Measurements from ENCODE around the gene SP2. TPM values are rescaled to one million over a fixed set of nuclear protein-coding genes. Genes with fewer than 3 reads are reported as not detected.

SP2 gene
- total and polyA plus RNA-seq, 2 donors from 2014 or later: 9.0 to 23.6 TPM

- intact Hi-C loops (cut with DNase I): no loop called here
Measured at GRCh38 chr17:47897561-47897960, 1.5 kb downstream of the SP2 start.

GRCh38 chr17:47898241-47898640 lies 2.2 kb downstream of the SP2 start:
- intact Hi-C loops (cut with DNase I): no loop called here

More at GRCh38 chr17:47897561-47897960, 1.5 kb downstream of the SP2 start:
- Histone ChIP-seq H3K36me3 (ENCODE audit: control insufficient read depth in 2 of 3, insufficient read depth in 3 of 3, low read length in 3 of 3) (peaks cover 0 to 4% (median 0%) of the 10 kb centered on the region in 3 donors), H3K9ac (ENCODE audit: low read length in 3 of 3) (peak overlapping the region in 1 of 3 donors; percentile 100), H3K27me3 (ENCODE audit: control insufficient read depth, insufficient read depth, low read length) (no peaks in the 10 kb centered on the region), H3K4me3 (ENCODE audit: low read length in 3 of 3) (peak overlapping the region; percentile 79 to 96 (median 87)), H3K27ac (ENCODE audit: low read depth in 2 of 2, low read length in 2 of 2) (no peak overlapping the region), H3K9me3 (ENCODE audit: control insufficient read depth in 2 of 3, insufficient read depth in 1 of 3, low read length in 3 of 3) (no peaks in the 10 kb centered on the region), H3K4me1 (ENCODE audit: control insufficient read depth in 2 of 3, insufficient read depth in 2 of 3, low read depth in 1 of 3, low read length in 3 of 3) (peaks cover 2 to 17% (median 14%) of the 10 kb centered on the region in 3 donors)
- FAIRE-seq (no peak), DNase-seq (no peak)
- TF ChIP-seq CTCF (IDR thresholded peaks at IDR 0.05; ENCODE audit: borderline replicate concordance, extremely low read depth, insufficient read depth): no peak

GRCh38 chr17:47899643-47900042 lies 3.6 kb downstream of the SP2 start:
- Histone ChIP-seq H3K27ac (ENCODE audit: low read depth in 2 of 2, low read length in 2 of 2) (no peak overlapping the region), H3K4me1 (ENCODE audit: control insufficient read depth in 2 of 3, insufficient read depth in 2 of 3, low read depth in 1 of 3, low read length in 3 of 3) (peaks cover 2 to 12% (median 11%) of the 10 kb centered on the region in 3 donors), H3K36me3 (ENCODE audit: control insufficient read depth in 2 of 3, insufficient read depth in 3 of 3, low read length in 3 of 3) (peaks cover 0 to 4% (median 0%) of the 10 kb centered on the region in 3 donors), H3K4me3 (ENCODE audit: low read length in 3 of 3) (no peak overlapping the region), H3K9ac (ENCODE audit: low read length in 3 of 3) (no peak overlapping the region), H3K9me3 (ENCODE audit: control insufficient read depth in 2 of 3, insufficient read depth in 1 of 3, low read length in 3 of 3) (no peaks in the 10 kb centered on the region), H3K27me3 (ENCODE audit: control insufficient read depth, insufficient read depth, low read length) (no peaks in the 10 kb centered on the region)
- DNase-seq (no peak), FAIRE-seq (no peak)
- no peak for TF ChIP-seq CTCF (IDR thresholded peaks at IDR 0.05; ENCODE audit: borderline replicate concordance, extremely low read depth, insufficient read depth)
- intact Hi-C loops (cut with DNase I): no loop called here

More at GRCh38 chr17:47898241-47898640, 2.2 kb downstream of the SP2 start:
- Histone ChIP-seq H3K27me3 (ENCODE audit: control insufficient read depth, insufficient read depth, low read length) (no peaks in the 10 kb centered on the region), H3K9me3 (ENCODE audit: control insufficient read depth in 2 of 3, insufficient read depth in 1 of 3, low read length in 3 of 3) (no peaks in the 10 kb centered on the region), H3K9ac (ENCODE audit: low read length in 3 of 3) (no peak overlapping the region), H3K4me3 (ENCODE audit: low read length in 3 of 3) (no peak overlapping the region), H3K4me1 (ENCODE audit: control insufficient read depth in 2 of 3, insufficient read depth in 2 of 3, low read depth in 1 of 3, low read length in 3 of 3) (peaks cover 2 to 17% (median 14%) of the 10 kb centered on the region in 3 donors), H3K27ac (ENCODE audit: low read depth in 2 of 2, low read length in 2 of 2) (no peak overlapping the region), H3K36me3 (ENCODE audit: control insufficient read depth in 2 of 3, insufficient read depth in 3 of 3, low read length in 3 of 3) (peaks cover 0 to 4% (median 0%) of the 10 kb centered on the region in 3 donors)
- FAIRE-seq (no peak), DNase-seq (no peak)
- TF ChIP-seq CTCF (IDR thresholded peaks at IDR 0.05; ENCODE audit: borderline replicate concordance, extremely low read depth, insufficient read depth): no peak

- Histone ChIP-seq H3K36me3 (ENCODE audit: control insufficient read depth in 2 of 3, insufficient read depth in 3 of 3, low read length in 3 of 3) (peaks cover 0 to 4% (median 0%) of the 10 kb centered on the region in 3 donors), H3K4me3 (ENCODE audit: low read length in 3 of 3) (no peak overlapping the region), H3K27me3 (ENCODE audit: control insufficient read depth, insufficient read depth, low read length) (no peaks in the 10 kb centered on the region), H3K27ac (ENCODE audit: low read depth in 2 of 2, low read length in 2 of 2) (no peak overlapping the region), H3K4me1 (ENCODE audit: control insufficient read depth in 2 of 3, insufficient read depth in 2 of 3, low read depth in 1 of 3, low read length in 3 of 3) (peaks cover 2 to 25% (median 24%) of the 10 kb centered on the region in 3 donors), H3K9me3 (ENCODE audit: control insufficient read depth in 2 of 3, insufficient read depth in 1 of 3, low read length in 3 of 3) (no peaks in the 10 kb centered on the region), H3K9ac (ENCODE audit: low read length in 3 of 3) (no peak overlapping the region)
- TF ChIP-seq CTCF (IDR thresholded peaks at IDR 0.05; ENCODE audit: borderline replicate concordance, extremely low read depth, insufficient read depth): no peak
- intact Hi-C loops (cut with DNase I): no loop called here
- DNase-seq (no peak), FAIRE-seq (no peak)
Measured at GRCh38 chr17:47901423-47901822, 5.4 kb downstream of the SP2 start.

Measured in kidney (tissue), 14 donors.